Vagina (tissue), 2 donors: ENCODE measurements around the gene CXCR3.

Source experiments
- POLR2AphosphoS5 ChIP-seq, 2 donors: sonication (generic); formaldehyde crosslinking; IDR thresholded peaks; one replicate each; pipeline ENCODE4 v1.9.0; 2017; ENCODE audit warnings: antibody characterized with exemption in 2 of 2, mild to moderate bottlenecking in 2 of 2, low read depth in 1 of 2; ENCODE audit not compliant: insufficient read depth in 1 of 2
- TF ChIP-seq, protein P1 (sequence below), 3 experiments: fragments of 450-650 bp in 2 of 3; fragments of 200-600 bp in 1 of 3; sonication (generic) in 1 of 3; IDR thresholded peaks; one replicate each; pipeline ENCODE4 v1.5.1; 2017 to 2019; ENCODE audit warnings: antibody characterized with exemption in 3 of 3, mild to moderate bottlenecking in 2 of 3, moderate library complexity in 2 of 3

DNA sequence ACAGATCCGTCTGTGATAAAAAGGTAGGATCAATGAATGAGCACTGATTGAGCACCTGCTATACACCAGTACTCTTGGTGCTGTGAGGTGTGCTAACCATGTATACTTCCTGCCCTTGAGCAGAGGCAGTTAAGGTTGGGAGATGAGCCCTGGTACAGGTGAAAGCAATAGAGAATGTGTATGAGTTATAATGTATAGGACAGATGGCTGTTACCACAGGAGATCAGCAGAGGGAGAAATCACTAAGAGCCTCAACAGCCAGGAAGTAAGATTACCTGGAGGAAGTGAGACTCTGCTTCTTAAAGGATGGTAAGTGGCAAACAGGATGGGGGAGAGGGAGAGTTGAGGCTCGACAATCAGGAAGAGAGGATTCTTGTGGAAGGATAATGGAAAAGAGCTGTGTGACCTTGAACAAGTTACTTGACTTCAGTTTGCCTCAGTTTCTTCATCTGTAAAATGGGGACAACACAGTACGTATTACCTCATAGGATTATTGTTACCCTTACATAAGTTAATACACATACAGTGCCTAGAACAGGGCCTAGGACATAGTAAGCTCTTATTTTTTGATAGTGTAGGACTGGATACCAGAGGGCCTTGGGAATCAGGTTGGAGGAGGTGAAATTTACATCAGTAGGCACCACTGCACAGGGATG lies 9.1 kb downstream of the CXCR3 start:
- TF ChIP-seq POLR2AphosphoS5 (IDR thresholded peaks at IDR 0.05; ENCODE audit: insufficient read depth in 1 of 2, low read depth in 1 of 2): no peak
- TF ChIP-seq, protein P1, sequence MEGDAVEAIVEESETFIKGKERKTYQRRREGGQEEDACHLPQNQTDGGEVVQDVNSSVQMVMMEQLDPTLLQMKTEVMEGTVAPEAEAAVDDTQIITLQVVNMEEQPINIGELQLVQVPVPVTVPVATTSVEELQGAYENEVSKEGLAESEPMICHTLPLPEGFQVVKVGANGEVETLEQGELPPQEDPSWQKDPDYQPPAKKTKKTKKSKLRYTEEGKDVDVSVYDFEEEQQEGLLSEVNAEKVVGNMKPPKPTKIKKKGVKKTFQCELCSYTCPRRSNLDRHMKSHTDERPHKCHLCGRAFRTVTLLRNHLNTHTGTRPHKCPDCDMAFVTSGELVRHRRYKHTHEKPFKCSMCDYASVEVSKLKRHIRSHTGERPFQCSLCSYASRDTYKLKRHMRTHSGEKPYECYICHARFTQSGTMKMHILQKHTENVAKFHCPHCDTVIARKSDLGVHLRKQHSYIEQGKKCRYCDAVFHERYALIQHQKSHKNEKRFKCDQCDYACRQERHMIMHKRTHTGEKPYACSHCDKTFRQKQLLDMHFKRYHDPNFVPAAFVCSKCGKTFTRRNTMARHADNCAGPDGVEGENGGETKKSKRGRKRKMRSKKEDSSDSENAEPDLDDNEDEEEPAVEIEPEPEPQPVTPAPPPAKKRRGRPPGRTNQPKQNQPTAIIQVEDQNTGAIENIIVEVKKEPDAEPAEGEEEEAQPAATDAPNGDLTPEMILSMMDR (IDR thresholded peaks at IDR 0.05): no peak
